BLaER1 treated with 17β-estradiol and CSF1 and Interleukin-3, amounts not matched to agents 10 nM and 100 nM (cell line): ENCODE results near the gene SLC50A1.

Experiments used
- H3K27ac ChIP-seq, 11 experiments: shearing (Covaris generic); formaldehyde crosslinking; 2 replicates each; pipeline ENCODE4 v1.8.1; 2022
- H3K27me3 ChIP-seq, 11 experiments: shearing (Covaris generic); formaldehyde crosslinking; 2 replicates each; pipeline ENCODE4 v1.8.1; 2022
- H3K36me3 ChIP-seq, 11 experiments: shearing (Covaris generic); formaldehyde crosslinking; 2 replicates each; pipeline ENCODE4 v1.8.1; 2022
- H3K4me1 ChIP-seq, 10 experiments: shearing (Covaris generic); formaldehyde crosslinking; 2 replicates each; pipeline ENCODE4 v1.8.1; 2022
- H3K4me2 ChIP-seq, 11 experiments: shearing (Covaris generic); formaldehyde crosslinking; 2 replicates each; pipeline ENCODE4 v1.8.1; 2022
- H3K4me3 ChIP-seq, 10 experiments: shearing (Covaris generic); formaldehyde crosslinking; 2 replicates each; pipeline ENCODE4 v1.8.1; 2022
- H3K9ac ChIP-seq, 11 experiments: shearing (Covaris generic); formaldehyde crosslinking; 2 replicates each; pipeline ENCODE4 v1.8.1; 2022
- H3K9me3 ChIP-seq, 11 experiments: shearing (Covaris generic); formaldehyde crosslinking; replicated peaks in 1 of 11; 2 replicates each; pipeline ENCODE4 v1.8.1; 2022
- H4K20me1 ChIP-seq, 11 experiments: shearing (Covaris generic); formaldehyde crosslinking; 2 replicates each; pipeline ENCODE4 v1.8.1; 2022
- Cebpa-rat ChIP-seq, 11 experiments: shearing (Covaris generic); IDR thresholded peaks; 2 replicates each; pipeline ENCODE4 v1.8.1; 2022

Gene SLC50A1

GRCh38 chr1:155123801-155124200 lies 11.9 kb upstream of the SLC50A1 start:
- no peak overlapping the region for H3K9ac ChIP-seq
- H3K4me1 ChIP-seq = peaks cover 18 to 26% (median 21%) of the 10 kb centered on the region in 10 experiments
- H3K27ac ChIP-seq = no peak overlapping the region
- no peak overlapping the region for H3K4me2 ChIP-seq
- TF ChIP-seq Cebpa-rat (IDR thresholded peaks at IDR 0.05) = no peak
- H3K4me3 ChIP-seq = no peak overlapping the region
- no peaks in the 10 kb centered on the region for H3K9me3 ChIP-seq
- peaks cover 25 to 43% (median 36%) of the 10 kb centered on the region in 11 experiments for H3K27me3 ChIP-seq
- H4K20me1 ChIP-seq = peaks cover 0 to 3% (median 0%) of the 10 kb centered on the region in 11 experiments; a peak in 2 of 22 replicates
- no peaks in the 10 kb centered on the region for H3K36me3 ChIP-seq

GRCh38 chr1:155124503-155125463 lies 10.9 kb upstream of the SLC50A1 start:
- Histone ChIP-seq H3K9ac (no peak overlapping the region), H4K20me1 (peaks cover 0 to 3% (median 0%) of the 10 kb centered on the region in 11 experiments; a peak in 2 of 22 replicates), H3K9me3 (no peaks in the 10 kb centered on the region), H3K27ac (no peak overlapping the region), H3K27me3 (peaks cover 25 to 51% (median 36%) of the 10 kb centered on the region in 11 experiments), H3K4me3 (no peak overlapping the region), H3K4me1 (peaks cover 28 to 36% (median 31%) of the 10 kb centered on the region in 10 experiments), H3K4me2 (no peak overlapping the region), H3K36me3 (no peaks in the 10 kb centered on the region)
- TF ChIP-seq Cebpa-rat (IDR thresholded peaks at IDR 0.05) = no peak

- H3K9me3 ChIP-seq = no peaks in the 10 kb centered on the region
- H3K4me1 ChIP-seq = peaks cover 33 to 44% (median 38%) of the 10 kb centered on the region in 10 experiments
- no peak overlapping the region for H3K9ac ChIP-seq
- no peak overlapping the region for H3K27ac ChIP-seq
- H3K27me3 ChIP-seq = peaks cover 25 to 50% (median 36%) of the 10 kb centered on the region in 11 experiments
- H3K4me3 ChIP-seq = no peak overlapping the region
- TF ChIP-seq Cebpa-rat (IDR thresholded peaks at IDR 0.05) = no peak
- peaks cover 0 to 3% (median 0%) of the 10 kb centered on the region in 11 experiments; a peak in 2 of 22 replicates for H4K20me1 ChIP-seq
- peak overlapping the region in 1 of 11 experiments; percentile 96; a peak in 1 of 22 replicates for H3K4me2 ChIP-seq
- no peaks in the 10 kb centered on the region for H3K36me3 ChIP-seq
These were observed 10.1 kb upstream of the SLC50A1 start for GRCh38 chr1:155125511-155125945.

GRCh38 chr1:155125946-155126555 lies 9.6 kb upstream of the SLC50A1 start:
- no peak overlapping the region for H3K4me3 ChIP-seq
- no peak overlapping the region for H3K9ac ChIP-seq
- peaks cover 25 to 50% (median 36%) of the 10 kb centered on the region in 11 experiments for H3K27me3 ChIP-seq
- peaks cover 33 to 49% (median 44%) of the 10 kb centered on the region in 10 experiments for H3K4me1 ChIP-seq
- H3K27ac ChIP-seq = no peak overlapping the region
- H3K36me3 ChIP-seq = peaks cover 0 to 1% (median 0%) of the 10 kb centered on the region in 11 experiments; a peak in 6 of 22 replicates
- no peaks in the 10 kb centered on the region for H3K9me3 ChIP-seq
- peak overlapping the region in 9 of 11 experiments; percentile 87 to 100 (median 99); a peak in 13 of 22 replicates for H3K4me2 ChIP-seq
- TF ChIP-seq Cebpa-rat (IDR thresholded peaks at IDR 0.05) = no peak
- peaks cover 0 to 3% (median 0%) of the 10 kb centered on the region in 11 experiments; a peak in 2 of 22 replicates for H4K20me1 ChIP-seq

DNA sequence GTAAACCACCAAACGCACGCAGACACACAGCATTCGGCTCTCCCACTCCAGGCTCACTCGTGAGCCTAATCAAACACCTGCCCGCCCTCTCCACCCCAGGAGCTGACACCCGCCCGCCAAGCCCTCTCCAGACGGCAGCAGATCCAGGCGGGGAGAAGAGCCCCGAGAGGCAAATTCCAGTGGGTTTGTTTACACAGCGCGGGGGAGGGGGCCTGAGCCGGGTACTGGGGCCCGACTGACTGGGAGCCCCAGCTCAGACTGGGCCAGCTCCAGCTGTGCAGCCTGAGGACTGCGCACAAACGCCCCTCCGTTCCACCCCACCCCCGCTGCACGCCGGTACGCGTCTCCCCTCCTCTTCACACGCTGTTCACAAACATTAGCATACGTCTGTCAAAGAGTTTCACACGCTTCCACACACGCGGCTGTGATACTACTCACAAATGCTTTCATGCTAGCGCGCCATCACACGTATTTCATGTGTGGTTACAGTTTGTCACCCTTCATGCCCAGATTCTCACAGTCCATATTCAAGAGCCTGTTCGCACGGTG lies 9.0 kb upstream of the SLC50A1 start:
- H3K4me2 ChIP-seq = peak overlapping the region; percentile 87 to 100 (median 99)
- peaks cover 0 to 3% (median 0%) of the 10 kb centered on the region in 11 experiments; a peak in 2 of 22 replicates for H4K20me1 ChIP-seq
- H3K27me3 ChIP-seq = peaks cover 25 to 50% (median 36%) of the 10 kb centered on the region in 11 experiments
- H3K27ac ChIP-seq = peak overlapping the region in 1 of 11 experiments; percentile 39; a peak in 2 of 22 replicates
- H3K4me1 ChIP-seq = peaks cover 34 to 55% (median 49%) of the 10 kb centered on the region in 10 experiments
- H3K9me3 ChIP-seq = no peaks in the 10 kb centered on the region
- H3K4me3 ChIP-seq = peak overlapping the region; percentile 48 to 79 (median 70)
- peaks cover 0 to 7% (median 5%) of the 10 kb centered on the region in 11 experiments; a peak in 12 of 22 replicates for H3K36me3 ChIP-seq
- TF ChIP-seq Cebpa-rat (IDR thresholded peaks at IDR 0.05) = no peak
- peak overlapping the region in 10 of 11 experiments; percentile 25 to 87 (median 68); a peak in 10 of 22 replicates for H3K9ac ChIP-seq

- Histone ChIP-seq H3K36me3 (peaks cover 0 to 12% (median 10%) of the 10 kb centered on the region in 11 experiments; a peak in 14 of 22 replicates), H3K4me1 (peaks cover 39 to 58% (median 53%) of the 10 kb centered on the region in 10 experiments), H3K9me3 (no peaks in the 10 kb centered on the region), H3K4me2 (peak within 1 kb of the TSS; percentile 87 to 100 (median 99)), H3K27ac (peak within 1 kb of the TSS in 9 of 11 experiments; percentile 31 to 73 (median 58); a peak in 17 of 22 replicates), H3K4me3 (peak within 1 kb of the TSS; percentile 48 to 79 (median 70)), H4K20me1 (peaks cover 0 to 3% (median 0%) of the 10 kb centered on the region in 11 experiments; a peak in 2 of 22 replicates), H3K27me3 (peaks cover 25 to 50% (median 36%) of the 10 kb centered on the region in 11 experiments), H3K9ac (peak within 1 kb of the TSS; percentile 64 to 87 (median 75); a peak in 21 of 22 replicates)
- TF ChIP-seq Cebpa-rat (IDR thresholded peaks at IDR 0.05) = no peak
These were observed 8.3 kb upstream of the SLC50A1 start, which contains the start of gene EFNA1 for GRCh38 chr1:155127105-155127966. Gene EFNA1, plus strand, starts transcription at chr1:155127876. Its CDS starts 102 bp downstream, at chr1:155127978.

DNA sequence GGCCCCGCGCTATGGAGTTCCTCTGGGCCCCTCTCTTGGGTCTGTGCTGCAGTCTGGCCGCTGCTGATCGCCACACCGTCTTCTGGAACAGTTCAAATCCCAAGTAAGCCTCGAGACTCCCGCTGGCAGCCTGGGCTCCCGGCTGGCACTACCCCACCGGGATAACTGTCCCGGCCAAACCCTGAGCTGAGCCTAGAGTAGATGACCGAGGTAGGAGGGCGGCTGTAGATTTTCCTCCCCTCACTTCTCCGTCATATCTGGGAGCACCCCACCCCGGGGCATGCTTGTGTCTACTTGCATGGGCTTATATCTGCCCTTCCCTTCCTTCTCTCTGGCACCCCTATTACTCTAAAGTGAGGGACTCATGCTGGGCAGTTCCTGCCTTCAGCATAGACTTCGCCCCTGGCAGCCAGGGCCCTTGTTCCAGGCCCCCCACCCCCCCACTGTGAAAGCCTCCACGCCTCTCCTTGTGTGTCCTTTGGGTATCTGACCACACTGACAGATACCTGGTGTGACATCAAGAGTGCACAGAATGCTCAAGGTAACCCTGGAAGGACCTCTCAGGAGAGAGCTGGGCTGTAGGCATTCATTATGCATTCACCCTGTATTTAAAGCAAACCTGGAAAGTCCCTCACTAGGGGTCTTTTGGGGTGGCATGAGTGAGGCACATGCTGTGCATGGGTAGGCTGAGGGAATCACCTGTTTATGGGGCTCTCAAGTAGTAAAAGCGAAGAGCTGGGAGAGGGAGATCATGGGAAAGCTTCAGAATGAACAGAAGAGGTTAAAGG lies 7.5 kb upstream of the SLC50A1 start:
- Histone ChIP-seq H3K27me3 (peaks cover 25 to 50% (median 36%) of the 10 kb centered on the region in 11 experiments), H4K20me1 (peaks cover 0 to 3% (median 0%) of the 10 kb centered on the region in 11 experiments; a peak in 2 of 22 replicates), H3K4me1 (peaks cover 39 to 58% (median 53%) of the 10 kb centered on the region in 10 experiments), H3K36me3 (peaks cover 0 to 20% (median 13%) of the 10 kb centered on the region in 11 experiments; a peak in 15 of 22 replicates), H3K9me3 (no peaks in the 10 kb centered on the region), H3K9ac (peak overlapping the region; percentile 64 to 87 (median 75); a peak in 21 of 22 replicates), H3K4me3 (peak overlapping the region; percentile 48 to 79 (median 70)), H3K4me2 (peak overlapping the region; percentile 87 to 100 (median 99)), H3K27ac (peak overlapping the region in 9 of 11 experiments; percentile 31 to 73 (median 58); a peak in 17 of 22 replicates)
- no peak for TF ChIP-seq Cebpa-rat (IDR thresholded peaks at IDR 0.05)
